GM21390 (cell line): ENCODE data around the gene SLC2A4.
"Not testable (repeated sequence)": the region's sequence is repeated elsewhere in the genome, so short reads cannot be mapped to it uniquely, and the experiment has no call there.

Experiments
- ATAC-seq: cut with Tn5 transposase; IDR thresholded peaks from one replicate; pipeline ENCODE4 v1.9.1; 2021; ENCODE audit not compliant: unreplicated experiment

The SLC2A4 gene

DNA sequence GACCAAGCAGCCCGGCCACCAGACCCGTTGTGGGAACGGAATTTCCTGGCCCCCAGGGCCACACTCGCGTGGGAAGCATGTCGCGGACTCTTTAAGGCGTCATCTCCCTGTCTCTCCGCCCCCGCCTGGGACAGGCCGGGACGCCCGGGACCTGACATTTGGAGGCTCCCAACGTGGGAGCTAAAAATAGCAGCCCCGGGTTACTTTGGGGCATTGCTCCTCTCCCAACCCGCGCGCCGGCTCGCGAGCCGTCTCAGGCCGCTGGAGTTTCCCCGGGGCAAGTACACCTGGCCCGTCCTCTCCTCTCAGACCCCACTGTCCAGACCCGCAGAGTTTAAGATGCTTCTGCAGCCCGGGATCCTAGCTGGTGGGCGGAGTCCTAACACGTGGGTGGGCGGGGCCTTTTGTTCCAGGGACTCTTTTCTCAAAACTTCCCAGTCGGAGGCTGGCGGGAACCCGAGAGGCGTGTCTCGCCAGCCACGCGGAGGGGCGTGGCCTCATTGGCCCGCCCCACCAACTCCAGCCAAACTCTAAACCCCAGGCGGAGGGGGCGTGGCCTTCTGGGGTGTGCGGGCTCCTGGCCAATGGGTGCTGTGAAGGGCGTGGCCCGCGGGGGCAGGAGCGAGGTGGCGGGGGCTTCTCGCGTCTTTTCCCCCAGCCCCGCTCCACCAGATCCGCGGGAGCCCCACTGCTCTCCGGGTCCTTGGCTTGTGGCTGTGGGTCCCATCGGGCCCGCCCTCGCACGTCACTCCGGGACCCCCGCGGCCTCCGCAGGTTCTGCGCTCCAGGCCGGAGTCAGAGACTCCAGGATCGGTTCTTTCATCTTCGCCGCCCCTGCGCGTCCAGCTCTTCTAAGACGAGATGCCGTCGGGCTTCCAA is at the start of gene SLC2A4:
Gene SLC2A4, plus strand, starts transcription at position 645 of the 879 bp plus-strand sequence. Its CDS starts 217 bp downstream, at position 862.
- ATAC-seq: no peak

- no peak for ATAC-seq
Measured at GRCh38 chr17:7232114-7232513, 49.4 kb upstream of the SLC2A4 start.

DNA sequence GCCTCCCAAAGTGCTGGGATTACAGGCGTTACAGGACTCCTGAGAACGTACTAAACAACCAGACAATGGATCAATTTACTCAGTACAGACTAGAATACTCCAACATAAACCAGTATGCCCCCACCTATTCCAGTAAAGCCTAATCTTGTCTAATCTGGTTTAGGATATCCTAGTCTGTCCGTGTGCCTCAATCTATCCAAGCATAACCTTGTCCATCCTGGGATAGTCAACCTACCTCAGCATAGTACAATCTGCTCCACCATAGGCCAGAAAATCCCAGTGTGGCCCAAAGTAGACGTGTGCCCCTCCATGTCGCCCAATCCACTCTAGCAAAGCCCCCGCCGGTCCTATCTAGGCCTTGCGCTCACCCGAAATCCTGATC is 47.8 kb upstream of the SLC2A4 start:
- ATAC-seq: no peak

- ATAC-seq: peak; percentile 51
Measured at GRCh38 chr17:7234083-7234951, 47.2 kb upstream of the SLC2A4 start, which contains the start of gene DVL2. Gene DVL2, minus strand, starts transcription at chr17:7234517. Its CDS starts 255 bp downstream, at chr17:7234262.

GRCh38 chr17:7235693-7236665 is 45.5 kb upstream of the SLC2A4 start:
- ATAC-seq: no peak

DNA sequence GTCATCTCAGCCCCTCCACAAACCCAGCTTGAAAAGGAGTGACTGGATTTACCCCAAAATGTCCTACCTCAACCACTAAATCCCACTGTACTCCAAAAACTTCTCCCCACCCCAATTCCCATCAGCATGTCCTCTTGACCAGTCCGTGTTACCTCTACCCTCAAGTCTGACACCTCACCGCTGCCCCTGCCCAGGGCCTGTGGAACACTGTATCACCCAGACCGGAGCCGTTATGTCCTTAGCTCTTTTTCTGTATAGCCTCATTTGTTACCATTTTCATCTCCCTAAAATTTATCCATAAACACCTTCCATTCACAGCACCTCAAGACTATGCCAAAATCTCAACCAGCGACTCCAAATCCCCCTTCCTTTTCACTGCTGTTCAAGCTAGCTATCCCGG is 44.7 kb upstream of the SLC2A4 start:
- ATAC-seq: no peak

- no peak for ATAC-seq
Measured at GRCh38 chr17:7237266-7237760, 44.2 kb upstream of the SLC2A4 start.

- no peak for ATAC-seq
Measured at GRCh38 chr17:7237761-7238419, 43.6 kb upstream of the SLC2A4 start.

DNA sequence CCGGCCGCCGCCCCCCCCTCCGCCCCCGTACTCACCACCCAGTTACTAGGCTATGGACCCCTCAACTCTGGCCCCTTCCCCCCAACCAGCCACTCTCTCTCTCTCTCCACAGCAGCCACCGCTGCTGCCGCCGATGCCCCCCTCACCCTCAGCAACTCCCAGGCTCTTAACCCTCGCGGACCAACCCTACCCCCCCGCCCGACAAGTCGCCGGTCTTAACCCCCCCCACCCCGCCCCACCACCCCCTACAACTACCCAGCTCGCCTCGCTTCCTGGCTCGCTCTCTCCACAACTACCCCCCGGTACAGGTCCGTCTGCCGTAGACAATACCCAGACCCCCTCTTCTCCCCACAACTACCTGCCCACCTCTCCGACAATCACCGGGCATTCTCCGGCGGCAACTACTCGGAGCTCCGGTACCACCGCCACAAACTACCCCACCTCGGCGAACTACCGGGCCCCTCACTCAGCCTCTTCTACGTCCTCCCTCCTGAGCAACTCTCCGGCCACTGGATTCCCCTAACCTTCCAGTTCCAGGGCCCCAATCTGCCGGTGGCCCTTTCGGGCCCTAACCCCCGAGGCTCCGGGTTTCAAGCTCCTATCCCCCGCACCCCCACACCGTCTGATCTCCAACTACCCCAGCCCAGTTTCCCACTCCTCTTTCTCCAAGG is 43.0 kb upstream of the SLC2A4 start:
- ATAC-seq: no peak

- ATAC-seq: peak; percentile 41
Measured at GRCh38 chr17:7239091-7240027, 42.2 kb upstream of the SLC2A4 start, which contains the start of gene PHF23. Gene PHF23, minus strand, starts transcription at chr17:7239457. Its CDS starts 178 bp downstream, at chr17:7239279.

DNA sequence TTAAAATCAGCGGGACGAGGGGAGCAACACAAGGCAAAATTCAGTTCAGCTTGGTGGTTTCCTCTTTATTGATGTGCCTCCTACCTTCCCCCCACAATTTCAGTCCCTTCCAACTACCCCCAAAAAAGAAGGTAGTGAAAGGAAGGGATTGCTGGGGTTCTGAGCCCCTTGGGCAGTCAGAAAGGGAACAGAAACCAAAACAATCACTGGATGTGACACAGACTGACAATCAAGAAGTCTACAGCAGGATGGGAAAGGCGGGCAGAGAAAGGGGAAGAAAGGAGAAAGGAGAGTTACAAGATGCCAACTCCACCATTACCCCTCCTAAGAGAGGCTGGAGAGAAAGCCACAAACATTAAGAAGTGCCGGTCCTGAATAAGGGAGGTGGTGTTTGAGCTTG is 41.1 kb upstream of the SLC2A4 start:
- ATAC-seq: no peak

DNA sequence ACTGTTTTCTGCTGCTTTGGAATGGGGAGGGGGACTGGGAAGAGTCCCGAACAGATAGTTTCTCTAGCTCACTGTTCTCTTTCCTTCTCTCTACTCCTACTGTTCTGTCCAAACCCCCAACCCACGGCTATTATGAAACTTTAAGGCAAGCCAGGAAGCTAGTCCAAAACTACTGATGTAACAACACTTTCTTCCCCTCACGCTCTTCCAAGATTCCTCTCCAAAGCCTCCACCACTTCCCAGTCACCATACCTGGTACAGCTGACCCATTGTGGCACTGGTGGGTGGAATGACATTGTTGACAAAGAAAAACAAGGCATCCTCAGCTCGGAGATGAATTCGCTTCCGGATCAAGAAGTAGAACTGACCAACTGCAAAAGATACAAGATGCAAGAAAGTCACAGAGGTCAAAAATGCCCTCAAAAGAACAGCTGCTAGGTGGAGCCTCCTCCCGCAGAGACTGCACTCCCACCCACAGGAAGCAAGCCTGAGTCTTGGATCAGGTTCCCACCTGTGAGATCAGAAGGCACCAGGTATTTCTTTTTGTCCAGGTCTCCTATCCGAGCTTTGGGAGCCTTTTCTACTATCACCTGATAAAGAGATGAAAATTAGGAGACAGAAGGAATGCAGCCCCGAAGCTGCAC is 40.3 kb upstream of the SLC2A4 start:
- ATAC-seq: no peak

- ATAC-seq: no peak
Measured at GRCh38 chr17:7241783-7242716, 39.5 kb upstream of the SLC2A4 start, which contains the start of gene GABARAP. Gene GABARAP, minus strand, starts transcription at chr17:7242449. Its CDS starts 119 bp downstream, at chr17:7242330.

DNA sequence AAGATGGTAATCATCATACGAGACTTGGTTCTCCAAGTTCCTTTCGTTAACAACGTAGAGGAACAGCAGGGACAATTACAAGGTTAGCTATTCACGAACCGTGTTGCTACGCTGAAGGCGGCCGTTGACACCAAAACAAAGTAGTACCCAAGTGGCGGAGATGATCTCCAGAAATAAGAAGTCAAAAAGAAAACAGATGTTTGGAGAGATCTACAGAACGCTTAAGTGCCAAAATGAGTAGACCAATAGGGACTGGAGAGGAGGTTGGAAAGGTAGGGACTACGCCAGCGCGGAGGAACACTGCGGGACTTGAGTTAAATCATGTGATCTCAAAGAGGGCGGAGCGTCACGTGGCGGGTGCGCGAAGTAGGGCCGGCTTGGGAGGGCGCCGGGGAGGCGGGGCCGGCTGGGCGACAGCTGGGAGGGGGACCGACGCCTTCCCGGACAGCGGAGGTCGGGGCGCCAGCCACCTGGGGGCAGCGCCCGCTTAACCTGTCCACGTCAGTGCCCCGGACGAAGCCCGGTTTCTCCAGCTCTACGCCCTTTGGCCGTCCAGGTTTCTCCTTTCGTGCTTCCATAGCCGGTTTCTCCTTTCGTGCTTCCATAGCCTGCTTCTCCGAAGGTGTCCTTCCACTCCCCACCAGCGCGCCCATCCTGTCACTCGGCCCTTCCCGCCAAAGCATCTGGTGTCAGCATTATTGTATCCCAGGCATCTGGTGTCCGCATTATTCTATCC is 38.6 kb upstream of the SLC2A4 start:
- peak; percentile 39 for ATAC-seq

GRCh38 chr17:7243453-7243729 is 38.1 kb upstream of the SLC2A4 start:
- ATAC-seq: no peak

DNA sequence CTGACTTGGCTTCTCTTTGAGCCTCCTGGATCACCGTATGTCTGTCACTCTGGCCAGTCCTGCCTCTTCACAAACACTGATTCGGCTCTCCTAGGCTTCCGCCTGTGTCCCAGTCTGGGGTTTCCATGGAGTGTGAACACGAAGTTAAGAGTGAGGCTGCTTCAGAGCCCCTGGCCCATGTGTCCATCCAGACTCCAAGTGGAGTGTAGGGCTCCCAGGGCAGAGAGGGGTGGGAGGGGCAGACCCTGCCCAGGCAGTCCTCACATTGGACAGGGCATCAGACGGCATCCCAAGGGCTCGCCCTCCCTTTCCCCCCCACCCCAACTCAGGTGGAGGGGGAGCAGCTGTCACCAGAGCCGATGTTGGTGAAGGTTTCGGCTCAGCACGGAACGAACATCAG is 37.7 kb upstream of the SLC2A4 start:
- ATAC-seq: not testable (repeated sequence)
